ENCODE measurements around the gene PER2. TPM values are rescaled to one million over a fixed set of nuclear protein-coding genes. Genes with fewer than 3 reads are reported as not detected.

PER2 gene
- total and polyA plus RNA-seq, 10 of the 15 experiments (the other 5 are each of a cell fraction or from before 2014, with no cell fraction given), result 1.5 to 15.1 (median 4.6) TPM

DNA sequence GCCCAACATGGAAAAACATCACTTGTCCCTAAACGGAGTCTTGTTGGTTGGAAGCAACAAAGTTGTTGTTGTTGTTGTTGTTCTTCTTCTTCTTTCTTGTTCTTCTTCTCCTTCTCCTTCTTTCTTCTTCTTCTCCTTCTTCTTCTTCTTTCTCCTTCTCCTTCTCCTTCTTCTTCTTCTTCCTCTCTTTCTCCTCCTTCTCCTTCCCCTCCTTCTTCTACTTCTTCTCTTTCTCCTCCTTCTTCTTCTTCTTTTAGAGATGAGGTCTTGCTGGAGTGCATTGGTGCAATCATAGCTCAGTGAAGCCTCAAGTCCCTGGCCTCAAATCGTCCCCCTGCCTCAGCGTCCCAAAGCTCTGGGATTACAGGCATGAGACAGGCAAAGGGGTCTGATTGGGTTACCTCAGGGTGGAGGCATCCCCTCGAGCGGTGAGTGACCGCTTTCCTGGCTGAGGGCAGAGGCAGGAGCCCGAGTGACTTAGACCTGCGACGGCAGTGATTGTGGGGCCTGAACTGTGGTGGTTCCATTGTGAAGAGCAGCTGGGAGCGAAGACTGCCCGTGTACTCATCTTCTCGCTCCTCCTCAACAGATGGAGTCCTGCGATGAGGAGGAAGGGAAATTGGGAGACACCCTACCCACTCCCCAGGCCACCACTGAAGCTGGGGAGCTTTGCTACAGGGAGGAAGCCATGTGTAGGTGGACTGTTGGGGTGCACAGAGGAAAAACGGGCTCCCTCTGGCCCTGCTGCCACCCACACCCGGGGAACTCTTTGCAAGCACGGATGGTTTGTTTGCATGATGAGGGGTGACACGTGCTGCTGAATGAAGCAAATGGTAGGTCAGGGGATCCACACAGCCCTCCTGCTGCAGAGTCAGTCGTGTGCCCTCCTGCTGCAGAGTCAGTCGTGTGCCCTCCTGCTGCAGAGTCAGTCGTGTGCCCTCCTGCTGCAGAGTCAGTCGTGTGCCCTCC, 7.0 kb upstream of the PER2 start:
- intact Hi-C loops (cut with micrococcal nuclease; ENCODE audit: unreplicated experiment), result no loop called here
- in situ Hi-C loops (cut with MboI), result no loop called here
- no peak for TF ChIP-seq RB1 (IDR thresholded peaks at IDR 0.05; ENCODE audit: borderline replicate concordance)
- TF ChIP-seq ZNF592 (IDR thresholded peaks at IDR 0.05), result no peak
- TF ChIP-seq ZNF384 (IDR thresholded peaks at IDR 0.05; ENCODE audit: borderline replicate concordance, low read depth, low read length), result no peak
- no peak for TF ChIP-seq RUNX3 (IDR thresholded peaks at IDR 0.05; ENCODE audit: low read length)
- TF ChIP-seq CBFB (IDR thresholded peaks at IDR 0.05; ENCODE audit: low read depth), result no peak
- no peak for TF ChIP-seq PAX8 (IDR thresholded peaks at IDR 0.05)
- TF ChIP-seq POLR2AphosphoS5 (IDR thresholded peaks at IDR 0.05; ENCODE audit: low read length), result no peak
- no peak for TF ChIP-seq MTA2 (IDR thresholded peaks at IDR 0.05; ENCODE audit: low read depth)
- no peak for FAIRE-seq
- no peak for ATAC-seq
- Histone ChIP-seq H3K27ac (ENCODE audit: control insufficient read depth, insufficient read depth) (no peak overlapping the region), H3K4me3 (no peak overlapping the region), H3K27me3 (replicated peaks in 1 of 2; ENCODE audit: control insufficient read depth in 2 of 2, insufficient read depth in 2 of 2, low read length in 1 of 2) (0 out of 4 replicates have a peak, but pooled peaks cover 0 to 2% of the 10 kb centered on the region in 2 experiments), H3K36me3 (ENCODE audit: control insufficient read depth in 2 of 2, insufficient read depth in 2 of 2, low read length in 1 of 2) (no peaks in the 10 kb centered on the region), H3K9ac (ENCODE audit: control insufficient read depth, insufficient read depth, low read length) (no peak overlapping the region), H3K4me2 (ENCODE audit: control insufficient read depth, insufficient read depth) (no peak overlapping the region), H3K4me1 (ENCODE audit: control insufficient read depth, insufficient read depth, low read length) (no peaks in the 10 kb centered on the region), H3K9me3 (replicated peaks; ENCODE audit: control insufficient read depth, insufficient read depth, low read length) (no peaks in the 10 kb centered on the region), H4K20me1 (ENCODE audit: control insufficient read depth, insufficient read depth) (no peaks in the 10 kb centered on the region), H2AFZ (ENCODE audit: control insufficient read depth, low read depth, low read length) (no peak overlapping the region), H3K79me2 (ENCODE audit: control insufficient read depth, insufficient read depth, low read length) (no peaks in the 10 kb centered on the region)
- POLR2A ChIA-PET, result no interaction called here
- SMC1A ChIA-PET (ENCODE audit: uncharacterized antibody, unreplicated experiment), result no interaction called here
- WGBS (ENCODE audit: insufficient coverage, insufficient replicate concordance, low lambda C conversion rate, missing lambda C conversion rate), result 28% methylated on average over 19 of the region's 21 CpGs
- BruUV-seq (replicated peaks), result no TSS peak
- RAD21 ChIA-PET (ENCODE audit: unreplicated experiment), result no interaction called here
- no peak for DNase-seq (ENCODE audit: low read depth, low spot score)
- CTCF ChIA-PET, result no interaction called here

All from GM12878 (cell line).